HCT116 (cell line): ENCODE results near the gene KMO. TPM values are rescaled to one million over a fixed set of nuclear protein-coding genes. Genes with fewer than 3 reads are reported as not detected.

ENCODE experiments used
- ATAC-seq: fragments of 200-7000 bp; cut with Tn5 transposase; 2 replicates; pipeline ENCODE4 v1.9.1; 2020; ENCODE audit warnings: mild to moderate bottlenecking, moderate library complexity
- BruUV-seq: library from RNA; stranded (reverse); fragments of 400-500 nt; replicated peaks from 2 replicates; lab custom pipeline; 2021; lab: Mats Ljungman, UMichigan
- CTCF ChIA-PET: fragments of 300-600 bp; sonication (Branson Sonifier 250); formaldehyde crosslinking; loops from one replicate; lab custom pipeline; 2021; ENCODE audit warnings: antibody characterized with exemption; lab: Charles Lee
- POLR2A ChIA-PET: fragments of 300-600, 350-600 bp; sonication (Branson Sonifier 250); formaldehyde crosslinking; loops from one replicate; lab custom pipeline; 2021; ENCODE audit warnings: antibody characterized with exemption; lab: Charles Lee
- RAD21 ChIA-PET, 2 experiments: fragments of 300-600 bp; sonication (Branson Sonifier 250); formaldehyde crosslinking; loops; one replicate each; lab custom pipeline; 2023; ENCODE audit warnings: low total read pairs in 2 of 2; ENCODE audit not compliant: uncharacterized antibody in 2 of 2, unreplicated experiment in 2 of 2, low non-redundant PET in 1 of 2; lab: Charles Lee
- DNase-seq: peaks from one replicate; pipeline ENCODE4 v3.0.0-alpha.2; 2010; ENCODE audit warnings: low read depth, low spot score
- H2AFZ ChIP-seq: fragments of 200-600 bp; shearing (Covaris generic), sonication (generic); 2 replicates; pipeline ENCODE4 v1.6.1; 2017; ENCODE audit warnings: low read depth, mixed run types, mixed read lengths, antibody characterized with exemption, low read length; ENCODE audit not compliant: poor library complexity, severe bottlenecking
- H3K27ac ChIP-seq: 2 replicates; pipeline ENCODE4 v1.5.1; 2012; ENCODE audit warnings: low read depth, low read length
- H3K27me3 ChIP-seq: fragments of 200-600 bp; sonication (generic); 2 replicates; pipeline ENCODE4 v1.6.1; 2016; ENCODE audit warnings: mixed run types, low read length, mixed read lengths; ENCODE audit not compliant: insufficient read depth
- H3K36me3 ChIP-seq, 2 experiments: fragments of 200-500 bp in 1 of 2; fragments of 200-600 bp in 1 of 2; sonication (Bioruptor generic) in 1 of 2; sonication (generic) in 1 of 2; 2 replicates each; pipeline versions ENCODE4 v1.5.1 to v1.6.1; 2014 to 2016; ENCODE audit warnings: low read length in 2 of 2, inconsistent platforms in 1 of 2, mixed read lengths in 1 of 2, mixed run types in 1 of 2; ENCODE audit not compliant: insufficient read depth in 2 of 2, control insufficient read depth in 1 of 2
- H3K4me1 ChIP-seq, 2 experiments: fragments of 200-600 bp in 1 of 2; sonication (generic) in 1 of 2; 2 replicates each; pipeline versions ENCODE4 v1.5.1 to v1.6.1; 2012 to 2017; ENCODE audit warnings: low read length in 2 of 2, inconsistent platforms in 1 of 2, mild to moderate bottlenecking in 1 of 2, mixed read lengths in 1 of 2, mixed run types in 1 of 2, moderate library complexity in 1 of 2; ENCODE audit not compliant: insufficient read depth in 2 of 2, control insufficient read depth in 1 of 2
- H3K4me2 ChIP-seq: fragments of 200-600 bp; sonication (generic); 2 replicates; pipeline ENCODE4 v1.6.1; 2017; ENCODE audit warnings: mixed run types, low read length, mixed read lengths
- H3K4me3 ChIP-seq, 2 experiments: fragments of 200-600 bp in 1 of 2; sonication (generic) in 1 of 2; replicated peaks in 1 of 2; 2 replicates each; pipeline ENCODE4 v1.5.1; 2011 to 2016; ENCODE audit warnings: low read length in 2 of 2, control low read depth in 1 of 2, low read depth in 1 of 2, mild to moderate bottlenecking in 1 of 2, mixed read lengths in 1 of 2, mixed run types in 1 of 2
- H3K79me2 ChIP-seq: fragments of 200-600 bp; sonication (generic); 2 replicates; pipeline ENCODE4 v1.6.1; 2017; ENCODE audit warnings: mild to moderate bottlenecking, mixed run types, low read length, moderate library complexity, mixed read lengths; ENCODE audit not compliant: insufficient read depth
- H3K9ac ChIP-seq: fragments of 200-600 bp; sonication (generic); 2 replicates; pipeline ENCODE4 v1.6.1; 2016; ENCODE audit warnings: low read length, mixed read lengths
- H3K9me2 ChIP-seq: fragments of 200-600 bp; sonication (generic), shearing (Covaris generic); 2 replicates; pipeline ENCODE4 v1.6.1; 2017; ENCODE audit warnings: mixed run types, mild to moderate bottlenecking, moderate library complexity; ENCODE audit not compliant: insufficient read depth
- H3K9me3 ChIP-seq, 2 experiments: fragments of 200-500 bp in 1 of 2; fragments of 200-600 bp in 1 of 2; sonication (Bioruptor generic) in 1 of 2; sonication (generic) in 1 of 2; 2 replicates each; pipeline ENCODE4 v1.6.1; 2014 to 2017; ENCODE audit warnings: low read length in 2 of 2, mixed read lengths in 2 of 2, inconsistent platforms in 1 of 2, low read depth in 1 of 2, mild to moderate bottlenecking in 1 of 2, mixed run types in 1 of 2, moderate library complexity in 1 of 2; ENCODE audit not compliant: control insufficient read depth in 1 of 2, insufficient read depth in 1 of 2
- H4K20me1 ChIP-seq: fragments of 200-600 bp; sonication (generic), shearing (Covaris generic); 2 replicates; pipeline ENCODE4 v1.6.1; 2017; ENCODE audit warnings: mixed run types, mild to moderate bottlenecking, moderate library complexity; ENCODE audit not compliant: insufficient read depth
- CBX3 ChIP-seq: IDR thresholded peaks from 2 replicates; pipeline ENCODE4 v1.6.1; 2012; ENCODE audit warnings: low read depth
- CEBPB ChIP-seq: IDR thresholded peaks from 2 replicates; pipeline ENCODE4 v1.6.1; 2012; ENCODE audit warnings: low read depth
- EGR1 ChIP-seq: IDR thresholded peaks from 2 replicates; pipeline ENCODE4 v1.6.1; 2012; ENCODE audit warnings: low read depth
- ELF1 ChIP-seq: IDR thresholded peaks from 2 replicates; pipeline ENCODE4 v1.6.1; 2012; ENCODE audit warnings: low read depth, borderline replicate concordance
- EZH2 ChIP-seq: fragments of 200-600 bp; sonication (generic); IDR thresholded peaks from 2 replicates; pipeline ENCODE4 v1.6.1; 2017; ENCODE audit warnings: antibody characterized with exemption, mixed run types
- EZH2phosphoT487 ChIP-seq: fragments of 200-600 bp; IDR thresholded peaks from 2 replicates; pipeline ENCODE4 v1.6.1; 2018; ENCODE audit warnings: antibody characterized with exemption, borderline replicate concordance
- FOSL1 ChIP-seq: IDR thresholded peaks from 2 replicates; pipeline ENCODE4 v1.6.1; 2012; ENCODE audit warnings: low read depth
- JUND ChIP-seq: IDR thresholded peaks from 2 replicates; pipeline ENCODE4 v1.6.1; 2012
- MAX ChIP-seq: IDR thresholded peaks from 2 replicates; pipeline ENCODE4 v1.6.1; 2012
- POLR2A ChIP-seq: IDR thresholded peaks from 2 replicates; pipeline ENCODE4 v1.7.0; 2011; ENCODE audit warnings: borderline replicate concordance; ENCODE audit not compliant: insufficient read depth, insufficient read length; ENCODE audit errors: extremely low read depth
- POLR2AphosphoS5 ChIP-seq: IDR thresholded peaks from 2 replicates; pipeline ENCODE4 v1.6.1; 2011; ENCODE audit warnings: mild to moderate bottlenecking, low read depth, low read length, moderate library complexity
- RAD21 ChIP-seq: IDR thresholded peaks from 2 replicates; pipeline ENCODE4 v1.6.1; 2012; ENCODE audit warnings: low read depth, mild to moderate bottlenecking
- REST ChIP-seq: IDR thresholded peaks from 2 replicates; pipeline ENCODE4 v1.6.1; 2012; ENCODE audit warnings: low read depth
- SIN3A ChIP-seq: IDR thresholded peaks from 2 replicates; pipeline ENCODE4 v1.6.1; 2012; ENCODE audit warnings: low read depth
- SRF ChIP-seq: IDR thresholded peaks from 2 replicates; pipeline ENCODE4 v1.6.1; 2012; ENCODE audit warnings: low read depth
- TCF7L2 ChIP-seq: IDR thresholded peaks from 2 replicates; pipeline ENCODE4 v1.7.0; 2011; ENCODE audit warnings: borderline replicate concordance, inconsistent platforms; ENCODE audit not compliant: insufficient read depth, insufficient read length; ENCODE audit errors: extremely low read depth
- YY1 ChIP-seq: IDR thresholded peaks from 2 replicates; pipeline ENCODE4 v1.6.1; 2011; ENCODE audit warnings: low read length, low read depth, moderate library complexity, mild to moderate bottlenecking; ENCODE audit not compliant: insufficient replicate concordance; ENCODE audit errors: extremely low read depth
- ZBTB33 ChIP-seq: IDR thresholded peaks from 2 replicates; pipeline ENCODE4 v1.6.1; 2011; ENCODE audit warnings: mild to moderate bottlenecking, low read length, moderate library complexity; ENCODE audit not compliant: insufficient replicate concordance; ENCODE audit errors: extremely low read depth
- ZFX ChIP-seq: fragments of 450-650 bp; IDR thresholded peaks from 2 replicates; pipeline ENCODE4 v1.6.1; 2017
- ZNF274 ChIP-seq: fragments of 200-500 bp; sonication (Bioruptor generic); IDR thresholded peaks from 2 replicates; pipeline ENCODE4 v1.6.1; 2014; ENCODE audit warnings: mild to moderate bottlenecking, low read depth, low read length, inconsistent platforms
- intact Hi-C: fragments of 100-400 bp; cut with micrococcal nuclease; formaldehyde crosslinking; loops from 2 replicates; pipeline ENCODE4 v1.10.0; 2022
- total RNA-seq: library from RNA; stranded (reverse); gene quantifications from one replicate; pipeline ENCODE4 v1.2.1, GENCODE V29; 2021; ENCODE audit not compliant: unreplicated experiment

Gene KMO
- total RNA-seq, 1 experiment from 2014 or later: not detected

- ChIA-PET POLR2A (no interaction called here), RAD21 (no interaction called here), CTCF (interaction anchor here (2.1 kb wide), 1 partner anchor 19 kb away, joined by 8 read pairs; no protein-coding TSS in a partner anchor)
- no peaks in the 10 kb centered on the region for H3K9me3 ChIP-seq
- TF ChIP-seq ELF1: no peak
- no peak for TF ChIP-seq SIN3A
- TF ChIP-seq POLR2A: no peak
- TF ChIP-seq REST: no peak
- no peak for TF ChIP-seq JUND
- no peak for TF ChIP-seq SRF
- no peak for TF ChIP-seq MAX
- TF ChIP-seq ZBTB33: no peak
- no peak for TF ChIP-seq EZH2
- TF ChIP-seq RAD21: no peak
- no peak for TF ChIP-seq CEBPB
- TF ChIP-seq YY1: no peak
- no peak for TF ChIP-seq FOSL1
- TF ChIP-seq TCF7L2: no peak
- no peak for TF ChIP-seq ZFX
- TF ChIP-seq CBX3: no peak
- no peak for TF ChIP-seq EZH2phosphoT487
- TF ChIP-seq ZNF274: no peak
- TF ChIP-seq EGR1: no peak
- TF ChIP-seq POLR2AphosphoS5: no peak
- H3K9me2 ChIP-seq: no peaks in the 10 kb centered on the region
- H3K9ac ChIP-seq: no peak overlapping the region
- no peaks in the 10 kb centered on the region for H3K4me1 ChIP-seq
- H3K27me3 ChIP-seq: no peaks in the 10 kb centered on the region
- no peak overlapping the region for H3K4me3 ChIP-seq
- no TSS peak for BruUV-seq
- H2AFZ ChIP-seq: no peak overlapping the region
- H3K79me2 ChIP-seq: no peaks in the 10 kb centered on the region
- H3K36me3 ChIP-seq: peaks cover 5 to 6% of the 10 kb centered on the region in 2 experiments; a peak in 3 of 4 replicates
- H3K27ac ChIP-seq: no peak overlapping the region
- H4K20me1 ChIP-seq: no peaks in the 10 kb centered on the region
- no peak for DNase-seq
- no peak overlapping the region for H3K4me2 ChIP-seq
- ATAC-seq: no peak
- intact Hi-C loops: no loop called here
Measured at GRCh38 chr1:241630476-241630875, 98.3 kb downstream of the KMO start.
